Adipose tissue (tissue), 3 donors: ENCODE results near the gene GALNT6. TPM values are rescaled to one million over a fixed set of nuclear protein-coding genes. Genes with fewer than 3 reads are reported as not detected.

Experiments
- H3K27ac ChIP-seq: one replicate; pipeline ENCODE4 v1.5.1; 2013; ENCODE audit warnings: low read depth, low read length
- WGBS, 3 donors: extraction: QIAGEN DNeasy Blood & Tissue Kit; methylation state at CpG; one replicate each; pipeline ENCODE4 v1.1.7; 2013; 5-methylcytosine and 5-hydroxymethylcytosine counted together
- polyA plus RNA-seq, 3 donors: library from polyadenylated mRNA; stranded (reverse); fragments of 200-250 nt; gene quantifications; one replicate each; pipeline ENCODE4 v1.2.3, GENCODE V29; 2013
- donor health status: healthy with polysubstance abuse.
- donor health status: Bipolar disorder and iron deficiency.
- donor health status: healthy.

The GALNT6 gene
- polyA plus RNA-seq, 3 donors: 1.7 to 4.5 (median 3.0) TPM

DNA sequence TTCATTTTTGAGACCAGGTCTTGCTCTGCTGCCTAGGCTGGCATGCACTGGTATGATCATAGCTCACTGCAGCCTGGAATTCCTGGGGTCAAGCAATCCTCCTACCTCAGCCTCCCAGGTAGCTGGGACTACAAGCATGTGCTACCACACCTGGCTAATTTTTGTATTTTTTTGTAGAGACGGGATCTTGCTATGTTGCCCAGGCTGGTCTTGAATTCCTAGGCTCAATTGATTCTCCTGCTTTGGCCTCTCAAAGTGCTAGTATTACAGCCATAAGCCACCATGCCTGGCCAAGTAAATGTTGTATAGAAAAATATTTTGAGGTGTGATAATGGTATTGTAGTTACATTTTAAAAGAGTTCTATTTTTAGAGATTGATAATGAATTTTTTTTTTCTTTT, 79.8 kb downstream of the GALNT6 start:
- no peak overlapping the region for H3K27ac ChIP-seq
- WGBS, 3 donors: 96 to 100% (median 98%) methylated on average over 1 of the region's 1 CpG

DNA sequence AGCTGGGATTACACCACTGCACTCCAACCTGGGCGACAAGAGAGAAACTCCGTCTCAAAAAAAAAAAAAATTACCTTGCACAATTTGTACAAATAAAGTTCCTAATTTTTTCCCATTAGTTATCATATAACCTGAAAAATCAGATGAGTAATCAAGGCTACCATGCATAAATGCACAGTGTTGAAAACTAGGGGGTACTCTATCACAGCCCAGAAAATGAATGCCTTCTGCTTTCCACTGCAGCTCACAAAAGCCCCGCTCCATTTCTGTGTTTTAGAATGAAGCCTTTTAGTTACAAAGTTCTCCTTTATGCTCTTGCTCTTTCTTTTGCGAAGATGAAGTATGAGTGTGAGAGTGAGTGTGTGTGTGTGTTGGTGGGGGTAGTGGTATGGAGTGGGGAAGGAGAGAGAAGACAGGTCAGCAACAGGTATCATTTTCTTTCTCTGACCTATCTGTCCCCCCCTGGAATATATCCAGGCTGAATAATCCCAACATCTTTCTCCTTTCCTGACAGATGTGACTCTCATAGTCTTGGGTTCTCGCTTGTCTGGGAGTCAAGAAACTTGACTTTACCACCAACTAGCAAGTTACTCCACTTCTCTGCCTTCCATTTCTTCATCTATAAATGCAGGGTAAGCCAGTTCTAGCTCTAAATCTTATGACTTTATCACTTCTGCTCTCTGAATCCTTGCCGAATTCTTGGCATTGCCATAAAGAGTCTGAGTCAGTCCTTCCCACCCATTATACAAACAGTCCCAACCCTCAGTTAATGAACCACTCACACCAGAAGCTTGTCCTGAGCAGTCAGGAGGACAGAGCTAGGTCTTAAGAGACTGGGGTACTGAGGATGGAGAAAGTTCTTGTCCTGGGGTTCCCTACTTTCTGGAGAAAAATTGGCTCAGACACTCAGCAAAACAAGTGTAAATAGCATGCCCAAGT, 83.3 kb downstream of the GALNT6 start:
- H3K27ac ChIP-seq: no peak overlapping the region
- 70 to 75% (median 71%) methylated on average over 6 of the region's 6 CpGs for WGBS, 3 donors

DNA sequence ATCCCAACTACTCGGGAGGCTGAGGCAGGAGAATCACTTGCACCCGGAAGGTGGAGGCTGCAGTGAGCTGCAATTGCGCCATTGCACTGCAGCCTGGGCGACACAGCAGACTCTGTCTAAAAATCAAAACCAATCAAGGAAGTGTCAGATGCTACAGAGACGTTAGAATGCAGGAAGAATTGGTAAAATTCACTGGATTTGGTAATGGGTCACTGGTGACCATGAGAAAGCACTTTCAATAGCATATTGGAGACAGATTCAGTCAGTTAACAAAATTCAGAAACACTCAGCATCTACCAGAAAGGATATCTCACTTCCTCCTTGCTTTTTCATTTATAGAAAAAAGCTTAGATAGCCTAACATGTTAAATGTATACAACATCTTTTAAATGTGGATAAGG, 84.7 kb downstream of the GALNT6 start:
- no peak overlapping the region for H3K27ac ChIP-seq
- 68 to 87% (median 71%) methylated on average over 5 of the region's 5 CpGs for WGBS, 3 donors

Other genes starting within 250 kb of the GALNT6 start
- gene TFCP2, start 218.3 kb downstream of the GALNT6 start, polyA plus RNA-seq: 10 to 100 TPM in 2 of 3 donors, 1 to 10 TPM in 1; 7.2 to 11.5 (median 11.4) TPM
- 1 to 10 TPM; 3.1 to 7.9 (median 6.9) TPM for gene POU6F1, start 173.3 kb downstream of the GALNT6 start, polyA plus RNA-seq
- 100 to 1,000 TPM; 145 to 329 (median 266) TPM for gene DAZAP2, start 152.6 kb downstream of the GALNT6 start, polyA plus RNA-seq
- gene SMAGP, start 121.0 kb downstream of the GALNT6 start, polyA plus RNA-seq: 10 to 100 TPM in 1 of 3 donors, 1 to 10 TPM in 2; 5.7 to 12.9 (median 9.4) TPM
- 1 to 10 TPM; 1.5 to 8.8 (median 8.4) TPM for gene BIN2, start 67.2 kb downstream of the GALNT6 start, polyA plus RNA-seq
- gene CELA1, start 44.7 kb downstream of the GALNT6 start, polyA plus RNA-seq: not detected
- 1 to 10 TPM in 1 of 3 donors, under 1 TPM in 2; 0.11 to 1.0 (median 0.31) TPM for gene SLC4A8, start 33.4 kb upstream of the GALNT6 start, polyA plus RNA-seq
- gene SCN8A, start 199.8 kb upstream of the GALNT6 start, polyA plus RNA-seq: under 1 TPM; 0.11 to 0.49 (median 0.12) TPM